ENCODE results near the gene LAMA3.

Gene LAMA3

DNA sequence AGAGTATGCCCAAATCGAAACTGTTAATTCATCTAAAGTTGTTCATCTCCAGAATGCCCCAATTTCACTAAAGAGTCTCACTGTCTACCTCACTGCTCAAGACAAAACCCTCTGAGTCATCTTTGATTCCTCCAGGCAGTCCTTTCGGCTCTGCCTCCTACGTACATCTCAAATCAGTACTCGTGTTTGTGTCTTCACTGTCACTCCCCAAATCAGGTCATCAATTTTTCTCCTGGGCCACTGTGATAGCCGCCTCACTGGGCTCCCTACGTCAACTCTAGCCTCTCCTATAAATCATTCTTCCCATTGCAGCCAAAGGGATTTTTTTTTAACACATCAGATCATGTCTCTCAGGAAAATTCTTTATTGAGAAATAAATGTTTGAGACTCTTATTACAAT lies 283.2 kb downstream of the LAMA3 start:
- DNase-seq (ENCODE audit: low read depth): no peak

- DNase-seq (ENCODE audit: low read depth): no peak
Observed at GRCh38 chr18:23977103-23977502, 287.9 kb downstream of the LAMA3 start.

- no peak for DNase-seq (ENCODE audit: low read depth)
Observed at GRCh38 chr18:23977719-23978483, 288.6 kb downstream of the LAMA3 start.

GRCh38 chr18:23981369-23981980 lies 292.2 kb downstream of the LAMA3 start:
- DNase-seq (ENCODE audit: low read depth): no peak

DNA sequence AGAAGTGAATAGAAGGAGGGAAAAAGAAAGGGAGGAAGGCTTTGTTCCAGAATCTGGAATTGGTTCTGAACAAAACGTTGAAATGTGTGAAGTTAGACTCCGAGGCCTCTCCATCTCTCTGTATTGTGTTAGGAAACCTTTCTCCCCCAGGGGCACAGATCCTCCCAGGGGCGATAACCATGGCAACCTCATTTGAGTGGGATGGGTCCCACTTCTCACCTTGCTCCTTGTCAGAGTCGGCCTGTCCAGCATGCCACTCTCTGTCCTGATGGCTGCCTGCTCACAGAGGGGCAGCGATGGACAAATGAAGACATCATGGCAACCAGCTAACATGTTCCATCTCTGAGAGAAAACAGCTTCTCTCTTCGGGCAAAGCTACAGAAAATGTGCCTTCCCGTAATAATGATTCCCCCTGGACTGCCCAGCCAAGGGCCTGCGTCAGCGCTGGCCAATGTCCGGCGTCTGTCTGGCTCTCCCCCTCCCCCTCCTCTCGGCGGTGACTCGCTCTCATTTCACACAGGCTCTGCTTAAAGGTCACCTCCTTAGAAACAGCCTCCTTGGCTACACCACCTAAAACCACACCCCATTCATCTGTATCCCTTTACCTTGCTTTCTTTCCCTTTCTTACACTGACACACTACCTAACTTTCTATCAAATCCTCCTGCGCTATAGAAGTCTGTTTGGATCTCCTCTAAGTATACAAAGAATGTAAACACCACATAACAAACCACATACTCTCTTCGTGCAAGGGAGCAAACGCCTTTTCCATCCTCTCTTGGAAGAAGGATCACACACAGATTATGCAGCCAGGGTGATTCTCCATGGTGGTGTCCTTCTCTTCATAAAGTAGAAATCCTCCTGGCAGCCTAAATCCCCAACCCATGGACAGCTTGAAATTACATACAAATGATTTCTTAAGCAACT lies 293.2 kb downstream of the LAMA3 start:
- no peak for DNase-seq (ENCODE audit: low read depth)

GRCh38 chr18:23983112-23983511 lies 293.9 kb downstream of the LAMA3 start:
- DNase-seq (ENCODE audit: low read depth): no peak

DNA sequence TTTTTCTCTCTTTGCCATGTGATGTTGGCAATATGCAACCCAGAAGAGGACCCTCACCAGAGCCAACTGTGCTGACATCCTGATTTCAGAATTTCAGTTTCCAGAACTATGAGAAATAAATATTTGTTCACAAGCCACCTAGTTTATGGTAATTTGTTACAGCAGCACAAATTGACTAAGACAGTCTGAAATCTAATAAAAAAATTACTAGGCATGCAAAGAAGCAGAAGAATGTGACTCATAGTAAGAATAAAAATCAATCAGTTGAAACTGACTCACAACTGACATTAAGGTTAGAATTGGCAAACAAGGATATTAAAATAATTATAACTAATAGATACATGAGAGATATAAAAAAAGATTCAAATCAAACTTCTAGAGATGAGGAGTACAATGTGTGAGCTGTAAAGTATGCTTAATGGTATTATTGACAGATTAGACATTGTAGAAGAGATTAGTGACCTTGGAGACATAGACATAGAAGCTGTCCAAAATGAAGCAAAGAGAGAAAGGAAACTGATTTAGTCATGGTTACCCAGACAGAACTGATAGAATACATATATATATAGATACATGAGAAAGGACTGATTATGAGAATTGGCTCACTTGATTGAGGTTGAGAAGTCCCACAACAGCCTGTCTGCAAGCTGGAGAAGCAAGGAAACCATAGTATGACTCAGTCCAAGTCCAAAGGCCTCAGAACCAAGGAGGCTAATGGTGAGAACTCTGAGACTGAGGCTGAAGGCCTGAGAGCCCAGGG lies 297.5 kb downstream of the LAMA3 start:
- DNase-seq (ENCODE audit: low read depth): no peak

DNA sequence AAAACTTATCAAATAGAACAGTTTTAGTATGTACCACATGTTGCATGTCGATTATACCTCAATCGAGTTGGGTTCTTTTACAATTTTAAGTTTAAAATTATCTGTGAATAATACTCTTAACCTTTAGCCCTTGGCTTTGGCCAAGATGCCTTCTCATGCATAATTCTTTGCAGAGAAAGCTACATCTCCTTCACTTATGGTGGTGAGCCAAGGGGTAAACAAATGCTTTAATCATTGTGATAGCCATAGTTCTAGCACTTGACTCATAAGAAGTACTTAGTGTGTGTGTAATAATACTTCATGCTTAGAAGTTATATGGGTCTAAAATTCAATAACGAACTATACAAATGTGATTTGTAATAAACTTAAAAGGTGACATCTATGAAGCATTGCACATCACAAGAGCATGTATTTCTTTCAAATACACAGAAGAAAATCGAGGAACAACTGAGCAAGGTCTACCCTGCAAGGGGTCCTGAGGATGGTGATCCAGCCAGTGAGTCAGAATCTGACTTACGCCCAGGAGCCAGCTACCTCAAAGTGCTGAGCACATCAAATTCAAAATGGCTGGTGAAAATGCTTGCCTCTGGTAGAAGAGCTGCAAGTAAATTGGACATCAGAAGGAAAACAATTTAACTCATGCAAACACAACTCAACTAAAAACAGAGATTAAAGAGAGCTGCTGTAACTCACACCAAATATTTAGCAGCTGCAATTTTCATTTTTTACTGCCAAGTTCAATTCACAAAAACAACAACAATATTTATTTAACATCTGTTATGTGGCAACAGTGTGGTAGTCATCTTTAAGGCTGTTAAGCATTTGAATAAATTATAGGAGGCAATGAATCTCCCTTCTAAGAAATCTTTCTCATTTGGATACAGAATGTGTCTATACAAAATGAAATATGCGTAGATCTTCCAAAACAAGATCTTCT lies 301.5 kb downstream of the LAMA3 start:
- DNase-seq (ENCODE audit: low read depth): no peak

- no peak for DNase-seq (ENCODE audit: low read depth)
Observed at GRCh38 chr18:23992089-23992940, 303.1 kb downstream of the LAMA3 start.

DNA sequence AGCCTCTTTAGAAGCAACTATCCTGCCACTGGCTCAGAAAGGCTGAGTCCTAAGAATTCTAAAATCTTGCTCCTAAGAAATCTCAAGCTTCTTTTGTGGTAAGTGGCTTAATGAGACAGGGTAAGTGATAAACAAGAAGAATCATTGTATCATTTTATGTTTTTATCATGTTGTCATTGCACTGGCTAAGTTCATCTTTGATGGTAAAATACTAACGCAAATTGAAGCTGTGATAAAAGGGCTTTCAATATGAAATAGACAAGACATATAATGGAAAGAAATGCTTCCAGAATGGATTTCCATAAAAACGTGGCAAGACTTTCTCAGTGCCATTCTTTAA lies 303.7 kb downstream of the LAMA3 start:
- DNase-seq (ENCODE audit: low read depth): no peak

GRCh38 chr18:23994361-23994902 lies 305.2 kb downstream of the LAMA3 start:
- no peak for DNase-seq (ENCODE audit: low read depth)

- DNase-seq (ENCODE audit: low read depth): no peak
Observed at GRCh38 chr18:23995180-23995579, 305.9 kb downstream of the LAMA3 start.

GRCh38 chr18:23998018-23998417 lies 308.8 kb downstream of the LAMA3 start:
- DNase-seq (ENCODE audit: low read depth): no peak

DNA sequence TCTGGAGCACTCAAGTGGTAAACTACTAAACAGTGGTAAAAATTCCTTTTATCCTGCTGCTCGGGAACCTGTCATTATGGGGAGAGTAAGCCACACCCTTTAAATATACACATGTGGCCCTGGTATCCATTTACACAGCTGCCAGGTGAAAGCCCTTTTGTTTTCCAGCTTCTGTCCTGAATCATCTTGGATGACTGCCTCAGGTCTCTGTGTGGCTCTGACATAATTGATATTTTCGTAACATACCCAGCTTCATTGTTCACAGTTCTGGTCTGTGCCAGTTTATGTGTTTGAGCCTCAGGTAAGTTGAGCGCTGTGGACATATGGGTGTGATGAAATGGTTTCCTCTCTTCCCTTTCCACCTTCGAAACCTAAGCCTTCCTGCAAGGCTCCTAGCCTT lies 309.6 kb downstream of the LAMA3 start:
- DNase-seq (ENCODE audit: low read depth): no peak

GRCh38 chr18:24000613-24001490 lies 311.6 kb downstream of the LAMA3 start:
- DNase-seq (ENCODE audit: low read depth): no peak

GRCh38 chr18:24002479-24002878 lies 313.2 kb downstream of the LAMA3 start:
- no peak for DNase-seq (ENCODE audit: low read depth)

DNA sequence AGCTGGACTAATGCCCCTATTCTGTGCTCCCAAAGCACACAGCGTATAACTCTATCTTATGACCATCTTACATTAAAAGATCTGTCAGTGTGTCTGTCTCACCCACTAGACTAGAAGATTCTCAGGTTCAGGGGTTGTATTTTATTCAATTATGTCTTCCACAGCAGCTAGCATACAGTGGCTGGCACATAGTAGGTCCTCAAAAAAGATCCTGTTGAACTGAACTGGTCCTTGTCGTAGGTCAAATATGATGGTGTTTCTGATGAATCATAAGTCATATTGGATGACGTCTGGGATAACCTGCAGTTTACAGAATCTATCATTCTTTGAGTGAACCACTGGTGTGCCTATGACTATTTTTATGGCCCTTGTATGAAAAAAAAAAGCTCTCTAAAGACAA lies 314.0 kb downstream of the LAMA3 start:
- no peak for DNase-seq (ENCODE audit: low read depth)

DNA sequence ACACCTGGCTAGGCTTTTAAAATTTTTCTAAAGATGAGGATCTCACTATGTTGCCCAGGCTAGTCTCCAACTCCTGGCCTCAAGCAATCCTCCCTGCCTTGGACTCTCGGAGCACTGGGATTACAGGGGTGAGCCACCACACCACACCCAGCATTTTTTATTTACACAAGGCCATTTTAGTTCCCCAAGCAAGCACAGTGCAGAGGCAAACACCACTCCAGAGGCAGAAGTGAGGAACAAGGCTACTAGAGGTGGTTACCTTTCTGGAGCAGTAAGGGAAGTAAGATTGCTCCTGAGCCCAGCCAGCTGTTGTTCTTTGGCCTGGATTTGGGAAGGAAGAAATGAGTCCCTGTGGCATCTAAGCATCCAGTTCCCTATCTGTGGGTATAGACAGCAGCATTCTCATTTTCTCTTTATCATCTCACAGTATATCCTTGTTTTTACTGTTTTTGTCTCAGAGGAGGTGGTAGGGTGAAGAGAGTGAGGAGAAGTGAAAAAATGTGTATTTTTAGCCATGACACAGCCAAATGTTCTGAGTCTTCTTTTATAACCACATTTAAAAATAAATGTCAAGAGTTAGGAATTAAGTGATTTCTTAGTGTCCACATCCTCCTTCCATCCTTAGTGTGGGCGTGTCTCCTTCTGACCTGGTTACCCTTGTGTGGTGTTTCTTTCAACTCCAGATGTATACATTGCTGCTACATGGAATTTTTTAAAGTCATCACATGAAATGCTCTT lies 314.8 kb downstream of the LAMA3 start:
- no peak for DNase-seq (ENCODE audit: low read depth)
